Measurements from ENCODE around the gene LRCH3.
"Not testable (repeated sequence)": the region's sequence is repeated elsewhere in the genome, so short reads cannot be mapped to it uniquely, and the experiment has no call there.

The LRCH3 gene

DNA sequence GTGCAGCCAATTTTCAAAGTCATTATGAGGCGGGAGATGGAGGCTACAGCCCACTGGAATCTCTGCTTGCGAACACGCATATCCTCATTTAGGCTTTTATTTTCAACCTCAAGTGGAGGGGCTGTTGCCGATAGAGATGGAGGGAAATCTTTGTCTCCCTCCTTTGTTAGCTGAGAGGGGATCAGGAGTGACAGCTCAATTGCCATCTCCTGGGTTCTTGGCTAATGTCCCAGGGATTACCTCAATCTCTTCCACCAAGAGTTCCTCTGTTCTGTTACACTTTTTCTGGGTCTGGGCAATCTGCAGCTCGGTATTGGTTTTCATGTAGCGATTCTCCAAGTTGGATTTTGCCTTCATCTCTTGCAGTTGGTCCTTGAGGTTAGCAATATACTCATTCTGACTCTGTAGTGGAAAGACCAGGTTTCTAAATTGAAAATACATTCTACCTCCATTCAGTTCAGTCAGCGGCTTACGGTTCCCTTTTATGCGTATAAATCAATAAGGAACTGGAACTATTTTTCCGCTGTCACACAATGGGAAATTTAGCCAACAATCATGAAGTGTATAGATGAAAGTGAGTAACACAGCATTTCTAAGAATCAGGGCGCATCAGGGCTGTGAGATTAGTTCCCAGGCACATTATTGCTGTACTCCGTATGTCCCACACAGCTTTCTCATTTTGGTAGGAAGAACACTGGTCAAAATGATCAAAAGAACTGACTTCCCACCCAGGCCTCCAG, 122.8 kb downstream of the LRCH3 start:
- CTCF ChIA-PET: interaction anchor here (1.2 to 2.3 kb wide), 4 partner anchors 24 to 32 kb away, joined by 3 to 13 read pairs (median 6); no protein-coding TSS in a partner anchor
- POLR2A ChIA-PET: no interaction called here
- no peak overlapping the region for H3K4me3 ChIP-seq (ENCODE audit: low read depth, low read length)
- no peak for DNase-seq (ENCODE audit: low read depth, low spot score)
- TF ChIP-seq CTCF (IDR thresholded peaks at IDR 0.05; ENCODE audit: insufficient read depth, low read length, missing control alignments): no peak

DNA sequence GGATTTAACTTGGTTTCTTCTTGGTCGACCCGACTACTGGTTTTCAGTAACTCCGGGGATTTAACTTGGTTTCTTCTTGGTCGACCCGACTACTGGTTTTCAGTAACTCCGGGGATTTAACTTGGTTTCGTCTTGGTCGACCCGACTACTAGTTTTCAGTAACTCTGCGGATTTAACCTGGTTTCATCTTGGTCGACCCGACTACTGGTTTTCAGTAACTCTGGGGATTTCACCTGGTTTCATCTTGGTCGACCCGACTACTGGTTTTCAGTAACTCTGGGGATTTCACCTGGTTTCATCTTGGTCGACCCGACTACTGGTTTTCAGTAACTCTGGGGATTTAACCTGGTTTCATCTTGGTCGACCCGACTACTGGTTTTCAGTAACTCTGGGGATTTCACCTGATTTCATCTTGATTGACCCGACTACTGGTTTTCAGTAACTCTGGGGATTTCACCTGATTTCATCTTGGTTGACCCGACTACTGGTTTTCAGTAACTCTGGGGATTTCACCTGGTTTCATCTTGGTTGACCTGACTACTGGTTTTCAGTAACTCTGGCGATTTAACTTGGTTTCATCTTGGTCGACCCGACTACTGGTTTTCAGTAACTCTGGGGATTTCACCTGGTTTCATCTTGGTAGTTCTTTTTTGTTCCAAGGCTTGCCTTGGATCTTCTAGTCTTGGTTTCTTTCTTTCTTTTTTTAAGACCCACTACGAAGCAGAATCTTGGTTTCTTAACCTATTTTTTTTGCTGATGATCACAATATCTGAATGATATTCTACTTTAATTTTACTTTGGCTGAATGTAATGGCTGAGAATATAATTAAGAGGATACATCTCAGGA, 130.6 kb downstream of the LRCH3 start:
- CTCF ChIA-PET: interaction anchor here (1.4 kb wide), 1 partner anchor 21 kb away, joined by 6 read pairs; no protein-coding TSS in a partner anchor
- H3K4me3 ChIP-seq (ENCODE audit: low read depth, low read length); DNase-seq (ENCODE audit: low read depth, low spot score); POLR2A ChIA-PET: not testable (repeated sequence)

- ChIA-PET CTCF (interaction anchor here (0.9 to 3.1 kb wide), 2 partner anchors 17 to 64 kb away, joined by 3 to 17 read pairs; no protein-coding TSS in a partner anchor), POLR2A (no interaction called here)
- DNase-seq (ENCODE audit: low read depth, low spot score): no peak
- no peak overlapping the region for H3K4me3 ChIP-seq (ENCODE audit: low read depth, low read length)
- no peak for TF ChIP-seq CTCF (IDR thresholded peaks at IDR 0.05; ENCODE audit: insufficient read depth, low read length, missing control alignments)
Observed at GRCh38 chr3:197926418-197926817, 135.4 kb downstream of the LRCH3 start.

GRCh38 chr3:197927578-197927977, 136.5 kb downstream of the LRCH3 start:
- CTCF ChIA-PET: not testable (repeated sequence)
- POLR2A ChIA-PET: interaction anchor here (0.6 kb wide), 1 partner anchor 11 kb away, joined by 3 read pairs; no protein-coding TSS in a partner anchor

DNA sequence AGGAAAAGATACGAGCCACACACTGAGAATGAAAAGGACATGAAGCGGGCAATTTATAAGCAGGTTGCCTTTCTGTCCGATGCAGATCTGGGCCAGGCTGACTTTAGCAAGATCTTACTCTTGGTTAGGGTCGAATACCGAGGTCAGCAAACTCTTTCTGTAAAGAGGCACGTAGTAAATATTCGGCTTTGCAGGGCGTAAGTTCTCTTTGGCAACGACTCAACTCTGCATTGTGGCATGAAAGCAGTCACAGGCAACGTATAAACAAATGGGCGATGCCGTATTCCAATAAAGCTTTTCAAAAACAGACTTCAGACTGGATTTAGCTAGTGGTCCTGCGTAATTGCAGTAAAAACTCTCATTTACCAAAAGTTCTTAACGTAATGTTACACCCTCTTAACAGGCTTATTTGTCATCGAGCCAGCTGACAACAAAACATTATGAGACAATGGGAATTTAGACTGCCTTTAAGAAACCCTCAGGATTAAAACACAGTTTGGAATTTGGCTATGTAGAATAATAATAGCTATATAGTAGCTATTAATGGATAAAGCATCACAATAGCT, 145.8 kb downstream of the LRCH3 start:
- POLR2A ChIA-PET: no interaction called here
- H3K4me3 ChIP-seq (ENCODE audit: low read depth, low read length): no peak overlapping the region
- no peak for TF ChIP-seq CTCF (IDR thresholded peaks at IDR 0.05; ENCODE audit: insufficient read depth, low read length, missing control alignments)
- CTCF ChIA-PET: interaction anchor here (1.4 to 2.4 kb wide), 3 partner anchors 12 to 32 kb away, joined by 3 to 11 read pairs (median 5); no protein-coding TSS in a partner anchor
- DNase-seq (ENCODE audit: low read depth, low spot score): no peak

More at GRCh38 chr3:197927578-197927977, 136.5 kb downstream of the LRCH3 start:
- DNase-seq (ENCODE audit: low read depth, low spot score); H3K4me3 ChIP-seq (ENCODE audit: low read depth, low read length): not testable (repeated sequence)

All from AG04449 (cell line).